DMS153 (cell line): ENCODE results near the gene SPATA31E1.
"Not testable (repeated sequence)": the region's sequence is repeated elsewhere in the genome, so short reads cannot be mapped to it uniquely, and the experiment has no call there.

Source experiments
- DNase-seq: peaks from one replicate; lab custom pipeline; 2025; lab: John Stamatoyannopoulos, UW

Gene SPATA31E1

DNA sequence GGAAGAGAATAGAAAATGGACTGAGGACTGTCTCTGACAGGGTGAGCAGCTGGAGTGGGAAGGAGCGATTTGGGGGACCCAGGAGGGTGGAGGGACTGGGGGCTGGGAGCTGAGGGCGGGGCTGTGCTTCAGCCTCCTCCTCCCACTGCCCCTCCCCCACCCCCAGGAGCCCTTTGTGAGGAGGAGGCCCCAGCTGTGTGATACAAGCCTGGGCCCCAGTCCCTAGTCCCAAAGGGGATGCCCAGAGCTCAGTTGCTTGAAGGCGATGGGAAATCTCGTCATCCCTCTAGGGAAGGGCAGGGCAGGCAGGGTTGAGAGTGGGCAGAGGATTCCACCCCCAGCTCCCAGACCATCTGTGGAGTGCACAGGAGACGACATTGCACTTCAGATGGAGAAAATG lies at the start of gene SPATA31E1:
SPATA31E1 (plus strand) TSS at position 251 of the 400 bp plus-strand sequence; CDS start at position 266, 15 bp downstream.
- DNase-seq = no peak

DNA sequence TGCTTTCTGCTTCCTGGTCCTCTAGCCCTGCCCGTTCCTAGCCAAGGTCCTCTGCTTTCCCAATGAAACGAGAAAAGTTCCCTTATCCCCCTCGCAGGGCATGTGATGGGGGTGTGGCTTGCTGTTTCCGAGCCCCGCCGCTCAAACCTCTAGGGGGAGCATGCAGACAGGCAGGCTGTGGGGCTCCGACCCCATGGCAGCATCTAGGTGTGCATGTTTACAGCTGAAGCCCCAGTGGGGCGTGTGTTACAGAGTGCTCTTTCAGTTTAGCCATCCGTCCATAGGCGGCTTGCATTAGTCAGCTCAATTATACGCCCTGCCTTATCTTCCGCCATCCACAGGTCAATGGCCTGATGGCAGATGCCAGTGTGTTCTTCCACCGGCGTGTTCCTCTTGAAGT lies 48.3 kb upstream of the SPATA31E1 start:
- DNase-seq = no peak

DNA sequence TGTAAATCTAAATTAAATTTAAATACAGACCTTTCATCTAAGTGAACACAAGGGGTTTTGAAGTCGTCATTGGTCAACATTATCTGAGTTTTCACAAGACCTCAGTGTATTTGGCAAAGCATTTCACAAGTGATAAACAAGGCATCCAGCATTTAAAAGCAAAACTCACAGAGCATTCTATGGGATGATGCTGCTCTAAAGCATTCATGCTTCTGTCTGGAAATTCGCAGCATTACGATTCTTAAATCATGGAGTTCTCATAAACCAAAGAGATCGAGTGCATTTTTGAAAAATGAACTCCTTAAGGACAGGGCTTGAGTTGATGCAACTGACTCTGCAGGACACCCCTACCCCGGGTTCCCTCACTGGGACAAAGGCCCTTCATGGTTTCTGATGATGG lies 46.1 kb upstream of the SPATA31E1 start:
- DNase-seq = no peak

DNA sequence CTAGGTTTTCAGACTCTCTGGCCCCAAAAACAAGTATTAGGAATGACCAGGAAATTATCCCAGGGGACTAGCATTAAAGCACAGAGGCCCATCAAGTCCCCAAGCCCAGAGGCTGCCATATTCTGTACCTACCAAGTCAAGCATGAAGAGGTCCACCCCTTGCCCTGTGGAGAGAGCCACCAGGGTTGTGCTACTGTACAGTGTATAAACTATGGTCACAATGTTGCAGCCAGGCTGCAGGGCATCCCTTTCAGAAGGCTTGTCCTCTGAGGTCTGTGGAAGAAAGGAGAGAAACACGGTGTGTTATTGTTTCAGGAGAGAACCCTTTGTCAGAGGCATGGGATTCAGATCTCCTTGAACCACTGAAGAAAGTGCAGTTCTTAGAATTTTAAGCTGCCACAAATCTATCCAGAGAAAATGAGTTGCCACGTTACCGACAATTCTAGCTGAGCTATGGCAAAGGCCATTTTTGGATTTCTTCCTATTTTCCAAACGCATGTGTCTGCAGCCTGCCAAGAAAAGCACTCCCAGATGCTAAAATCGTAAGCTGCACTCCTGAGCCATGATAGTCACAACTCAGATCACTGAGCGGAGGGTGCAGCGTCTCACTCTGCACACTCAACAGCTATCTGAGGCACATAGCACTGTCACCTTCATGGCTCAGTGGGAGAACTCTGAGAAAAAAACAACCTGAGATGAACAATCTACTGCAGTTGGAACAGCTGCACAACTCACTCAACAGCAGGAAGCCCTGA lies 45.5 kb upstream of the SPATA31E1 start:
- no peak for DNase-seq

DNA sequence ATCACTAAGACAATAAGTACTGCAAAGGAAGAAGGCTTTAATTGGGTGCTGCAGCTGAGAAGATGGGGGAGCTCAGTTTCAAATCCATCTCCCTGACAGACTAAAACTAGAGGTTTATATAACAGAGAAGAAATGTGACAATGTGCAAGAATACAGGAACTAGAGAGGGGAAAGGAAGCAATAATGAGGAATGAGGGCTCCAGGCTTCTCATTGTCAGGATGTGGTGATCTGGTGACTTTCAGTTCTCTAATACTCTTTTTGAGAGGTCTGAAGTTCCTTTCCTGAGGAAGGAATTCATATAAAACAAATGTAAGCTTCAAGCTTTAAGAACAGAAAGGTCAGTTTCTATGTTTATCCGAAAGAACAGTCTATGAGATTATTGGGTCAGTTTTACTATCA lies 42.5 kb upstream of the SPATA31E1 start:
- no peak for DNase-seq

DNA sequence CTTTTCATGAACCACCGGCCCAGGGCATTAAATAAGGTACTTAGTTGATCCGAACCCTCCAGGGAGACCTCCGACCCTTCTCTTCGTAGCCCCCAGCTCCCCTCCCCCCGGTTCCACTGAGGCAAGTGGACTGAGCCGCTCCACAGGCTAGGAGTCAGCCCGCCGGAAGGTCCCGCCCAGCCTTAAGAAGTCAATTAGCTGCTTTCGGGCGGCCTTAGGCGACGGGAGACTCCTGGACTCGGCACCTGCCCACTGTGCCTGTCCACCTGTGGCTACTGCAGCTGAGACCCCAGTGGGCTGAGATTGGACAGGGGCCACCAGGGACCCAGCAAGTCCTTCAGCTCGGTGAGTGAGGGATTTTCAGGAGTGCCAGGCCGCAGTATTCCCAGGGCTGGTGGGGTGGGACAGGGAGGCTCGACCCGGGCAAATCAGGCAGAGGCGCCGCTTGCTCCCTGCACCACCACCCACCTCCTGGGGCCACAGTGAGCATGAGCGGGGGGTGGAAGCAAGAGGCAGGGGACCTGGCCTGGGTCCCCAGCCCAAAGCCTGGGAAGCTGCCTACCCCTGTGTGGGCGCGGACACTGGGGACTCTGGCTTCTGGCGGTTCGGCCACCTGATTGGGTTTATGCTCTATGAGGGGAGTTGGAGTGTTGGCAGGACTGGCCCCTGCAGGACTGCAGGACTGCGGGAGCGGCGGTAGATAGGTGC lies 39.6 kb upstream of the SPATA31E1 start:
- DNase-seq = no peak

DNA sequence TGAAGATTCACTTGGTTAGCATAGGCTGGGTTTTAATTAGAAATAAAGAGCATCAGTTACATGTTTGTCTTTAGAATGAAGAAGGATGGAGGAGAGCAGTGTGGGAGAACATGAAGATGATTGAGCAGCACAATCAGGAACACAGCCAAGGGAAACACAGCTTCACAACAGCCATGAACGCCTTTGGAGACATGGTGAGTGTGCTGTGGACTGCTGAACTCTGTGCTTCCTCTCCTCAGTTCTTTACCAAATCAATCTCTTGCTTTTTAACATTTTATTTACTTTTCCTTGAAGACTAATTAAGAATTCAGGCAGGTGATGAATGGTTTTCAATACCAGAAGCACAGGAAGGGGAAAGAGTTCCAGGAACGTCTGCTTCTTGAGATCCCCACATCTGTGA lies 38.2 kb upstream of the SPATA31E1 start:
- DNase-seq = no peak

DNA sequence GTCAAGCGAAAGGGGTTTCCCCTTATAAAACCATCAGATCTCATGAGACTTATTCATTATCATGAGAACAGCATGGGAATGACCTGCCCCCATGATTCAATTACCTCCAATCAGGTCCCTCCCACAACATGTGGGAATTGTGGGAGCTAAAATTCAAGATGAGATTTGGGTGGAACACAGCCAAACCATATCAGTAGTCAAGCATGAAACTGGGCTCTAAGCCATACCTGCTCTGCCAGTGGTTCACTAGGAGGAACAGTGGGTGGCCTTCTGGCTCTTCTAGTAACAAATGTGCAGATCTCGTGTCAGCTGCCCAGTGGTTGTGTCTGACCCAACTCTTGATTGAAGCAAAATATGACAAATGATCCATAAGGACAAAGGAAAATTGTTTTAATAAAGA lies 34.9 kb upstream of the SPATA31E1 start:
- not testable (repeated sequence) for DNase-seq

DNA sequence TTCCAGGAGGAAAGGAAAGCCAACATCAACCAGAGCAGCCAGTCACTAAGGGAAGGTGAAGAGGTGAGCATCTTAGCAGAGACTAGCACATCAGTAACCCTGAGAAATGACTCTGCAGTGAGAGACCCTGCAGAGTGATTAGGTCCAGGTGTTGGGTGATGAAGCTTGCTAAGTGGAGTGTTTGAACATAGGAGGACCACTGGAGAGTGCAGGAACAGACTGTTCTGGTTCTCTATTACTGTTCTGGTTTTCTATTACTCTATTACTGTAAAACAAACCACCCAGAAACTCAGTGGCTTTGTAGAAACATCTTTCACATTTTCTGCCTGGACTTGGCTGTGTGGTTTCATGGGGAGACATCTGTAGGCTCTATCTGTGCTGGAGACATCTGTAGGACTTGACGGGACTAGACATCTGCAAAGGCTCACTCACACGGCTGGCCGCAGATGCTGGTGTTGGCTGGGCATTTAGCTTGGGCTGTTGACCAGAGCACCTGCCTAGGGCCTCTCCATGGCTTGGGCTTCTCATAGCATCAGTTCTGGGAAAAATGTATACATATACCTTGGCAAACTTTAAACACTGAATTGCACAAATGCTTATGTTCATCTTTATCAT lies 33.4 kb upstream of the SPATA31E1 start:
- no peak for DNase-seq

DNA sequence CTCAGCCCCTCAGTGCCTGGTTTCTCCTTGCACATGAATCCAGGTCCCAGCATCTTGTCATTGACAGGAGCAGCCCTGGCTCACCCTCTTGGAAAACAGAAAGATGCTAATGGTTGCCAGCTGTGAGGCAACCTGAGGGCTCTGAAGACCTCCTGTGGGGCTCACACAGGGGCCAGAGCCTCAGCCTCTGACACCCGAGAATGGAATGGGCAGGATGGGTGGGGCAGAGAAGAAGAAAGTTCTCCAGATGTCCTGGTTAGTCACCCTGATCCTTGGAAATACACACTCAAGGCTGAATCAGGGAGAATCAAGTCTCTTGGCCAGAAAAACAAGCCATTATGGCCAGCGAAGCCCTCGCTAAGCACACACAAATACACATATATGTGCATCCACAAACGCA lies 32.3 kb upstream of the SPATA31E1 start:
- DNase-seq = no peak

DNA sequence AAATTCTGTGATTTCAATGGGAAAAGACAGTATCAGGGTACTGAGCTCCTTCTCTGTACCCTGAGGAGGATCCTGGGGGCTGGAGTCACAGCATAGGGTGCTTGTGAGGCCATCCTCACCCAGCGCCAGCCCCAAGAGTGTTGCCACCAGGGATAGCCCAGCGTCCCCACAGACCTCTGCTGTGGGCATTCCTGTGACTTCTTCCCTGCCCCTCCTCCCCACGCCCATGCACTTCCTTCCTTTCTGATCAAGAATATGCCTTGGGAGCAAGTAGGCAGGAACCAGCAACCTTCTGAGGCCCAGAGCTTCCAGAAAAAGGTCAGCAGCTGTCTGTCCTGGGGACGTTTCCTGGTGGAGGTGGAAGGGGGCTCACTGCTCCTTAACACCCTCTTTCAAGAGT lies 31.5 kb upstream of the SPATA31E1 start:
- not testable (repeated sequence) for DNase-seq

DNA sequence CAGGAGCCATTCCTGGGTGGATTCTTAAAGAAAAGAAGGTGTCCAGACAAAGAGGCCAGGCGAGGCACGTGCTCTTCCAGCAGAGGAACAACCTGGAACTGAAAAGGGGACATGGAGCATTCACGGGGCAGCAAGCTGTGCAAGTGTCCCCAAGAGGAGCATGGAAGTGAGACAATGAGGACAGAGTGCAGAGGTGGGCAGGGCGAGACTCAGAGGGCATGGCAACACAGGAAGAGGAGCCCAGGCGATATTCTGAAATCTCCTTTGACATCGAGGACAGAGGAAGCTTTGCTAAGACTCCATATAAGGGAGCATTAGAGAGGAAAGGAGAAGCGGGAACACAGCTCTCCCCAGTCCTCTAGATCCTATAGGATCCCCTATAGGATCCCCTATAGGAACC lies 29.4 kb upstream of the SPATA31E1 start:
- no peak for DNase-seq

DNA sequence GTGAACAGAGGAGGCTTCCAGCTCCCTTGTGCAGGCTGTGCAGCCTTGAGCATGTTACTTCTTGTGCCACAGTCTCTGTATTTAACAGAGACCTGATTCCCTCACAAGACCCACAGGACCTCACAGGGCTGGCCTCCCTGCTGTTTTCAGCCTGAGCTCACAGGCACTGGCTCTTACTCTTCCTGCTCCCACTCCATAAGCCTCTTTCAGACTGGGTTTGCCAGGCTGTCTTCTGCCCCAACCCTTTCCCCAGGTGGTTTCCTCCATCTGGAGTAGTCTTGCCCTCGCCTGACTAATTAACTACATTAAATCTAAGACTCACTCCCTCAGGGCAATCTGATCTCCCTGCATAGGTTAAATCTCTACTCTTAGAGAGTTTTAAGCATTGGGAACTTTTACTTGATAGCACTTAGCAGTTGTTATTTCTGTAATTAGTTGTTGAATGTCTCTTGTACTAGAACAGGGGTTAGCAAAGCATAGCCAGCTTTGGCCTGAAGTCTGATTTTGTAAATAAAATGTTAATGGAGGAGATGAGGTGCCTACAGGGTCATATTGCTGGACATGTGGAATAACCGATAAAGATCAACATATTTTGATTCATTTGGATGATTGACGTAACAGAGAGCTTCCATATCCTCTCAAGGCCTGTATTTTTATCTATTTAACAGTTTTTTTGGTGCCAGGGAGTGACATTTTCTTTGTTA lies 28.6 kb upstream of the SPATA31E1 start:
- no peak for DNase-seq

DNA sequence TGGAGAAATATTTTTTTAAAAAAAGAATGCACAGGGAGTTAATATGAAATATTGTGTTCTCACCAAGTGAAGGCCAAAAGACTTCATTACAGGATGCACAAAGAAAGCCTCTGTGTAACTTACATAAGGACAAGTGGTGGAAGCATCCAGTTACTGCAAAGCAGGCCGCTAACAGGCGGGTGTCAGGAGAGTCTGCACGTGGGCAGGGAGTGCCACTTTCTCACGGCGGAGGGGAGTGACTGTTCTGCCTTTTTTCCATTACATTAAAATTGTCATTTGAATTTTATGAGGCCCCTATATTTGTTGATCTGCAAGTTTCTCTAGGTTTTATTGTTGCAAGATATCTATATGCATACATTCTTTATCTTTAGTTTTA lies 28.1 kb upstream of the SPATA31E1 start:
- DNase-seq = no peak

DNA sequence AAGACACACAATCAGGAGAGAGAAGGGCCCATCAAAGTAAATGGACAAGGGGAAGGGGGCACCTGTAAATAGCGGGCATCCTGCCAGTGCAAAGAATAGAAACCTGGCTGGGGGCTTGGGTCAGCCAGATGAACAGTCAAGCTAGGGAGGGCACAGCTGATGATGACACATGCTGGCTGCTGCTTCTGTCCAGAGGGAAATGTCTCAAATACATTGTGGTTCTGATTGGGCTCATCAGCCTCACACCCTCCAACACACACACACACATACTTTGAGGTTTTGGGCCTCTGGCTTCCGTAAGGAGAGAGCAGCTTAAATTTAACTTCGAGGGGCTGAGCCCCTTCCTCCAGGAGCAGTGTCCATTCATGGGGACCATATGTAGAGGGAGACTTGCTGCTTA lies 27.6 kb upstream of the SPATA31E1 start:
- no peak for DNase-seq

DNA sequence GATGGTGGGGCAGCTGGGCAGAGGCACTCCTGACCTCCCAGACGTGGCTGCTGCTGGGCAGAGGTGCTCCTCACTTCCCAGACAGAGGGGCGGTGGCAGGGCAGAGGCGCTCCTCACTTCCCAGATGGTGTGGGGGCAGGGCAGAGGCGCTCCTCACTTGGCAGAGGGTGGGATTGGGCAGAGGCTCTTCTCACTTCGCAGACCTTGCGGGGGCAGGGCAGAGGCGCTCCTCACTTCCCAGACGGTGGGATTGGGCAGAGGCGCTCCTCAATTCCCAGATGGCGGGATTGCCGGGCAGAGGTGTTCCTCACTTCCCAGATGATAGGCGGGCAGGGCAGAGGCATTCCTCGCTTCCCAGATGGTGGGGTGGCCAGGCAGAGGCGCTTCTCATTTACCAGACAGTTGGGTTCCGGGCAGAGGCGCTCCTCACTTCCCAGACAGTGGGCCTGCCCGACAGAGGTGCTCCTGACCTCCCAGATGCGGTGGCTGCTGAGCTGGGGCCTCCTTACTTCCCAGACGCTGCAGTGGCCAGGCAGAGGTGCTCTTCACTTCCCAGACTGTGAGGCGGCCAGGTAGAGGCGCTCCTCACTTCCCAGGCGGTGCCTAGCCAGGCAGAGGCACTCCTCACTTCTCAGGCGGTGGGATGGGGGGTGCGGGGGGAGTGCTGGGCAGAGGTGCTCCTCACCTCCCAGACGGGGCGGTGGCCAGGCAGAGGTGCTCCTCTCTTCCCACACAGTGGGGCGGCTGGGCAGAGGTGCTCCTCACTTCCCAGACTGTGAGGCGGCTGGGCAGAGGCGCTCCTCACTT lies 25.3 kb upstream of the SPATA31E1 start:
- DNase-seq = no peak

DNA sequence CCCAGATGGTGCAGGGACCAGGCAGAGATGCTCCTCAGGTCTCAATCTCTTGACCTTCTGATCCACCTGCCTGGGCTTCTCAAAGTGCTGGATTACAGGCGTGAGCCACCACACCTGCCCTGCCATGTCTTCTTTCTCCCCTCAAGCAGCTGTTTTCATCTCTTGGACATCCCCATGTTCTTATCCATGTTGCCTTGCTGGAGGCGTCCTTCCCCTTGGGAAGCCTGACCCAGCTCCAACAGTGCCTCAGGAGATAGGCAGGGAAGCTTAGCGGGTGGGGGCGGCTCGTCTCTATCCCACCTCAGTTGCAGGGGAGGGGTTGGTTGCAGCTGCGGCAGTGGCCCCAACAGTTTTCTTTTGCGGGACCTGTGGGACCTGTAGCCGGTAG lies 24.7 kb upstream of the SPATA31E1 start:
- no peak for DNase-seq

DNA sequence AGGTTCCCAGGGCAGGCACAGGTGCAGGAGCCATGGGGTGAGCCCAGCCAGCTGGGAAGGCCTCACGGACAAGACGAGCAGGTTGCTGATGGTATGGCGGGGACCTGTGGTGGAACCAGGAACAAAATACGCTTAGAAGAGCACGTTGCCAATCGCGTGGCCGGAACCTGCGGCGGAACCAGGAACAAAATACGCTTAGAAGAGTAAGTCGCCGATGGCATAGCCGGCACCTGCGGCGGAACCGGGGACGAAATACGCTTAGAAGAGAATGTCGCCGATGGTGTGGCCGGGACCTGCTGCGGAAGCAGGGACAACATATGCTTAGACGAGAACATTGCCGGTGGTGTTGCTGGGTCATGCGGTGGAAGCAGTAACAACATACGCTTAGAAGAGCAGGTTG lies 23.5 kb upstream of the SPATA31E1 start:
- DNase-seq = no peak

DNA sequence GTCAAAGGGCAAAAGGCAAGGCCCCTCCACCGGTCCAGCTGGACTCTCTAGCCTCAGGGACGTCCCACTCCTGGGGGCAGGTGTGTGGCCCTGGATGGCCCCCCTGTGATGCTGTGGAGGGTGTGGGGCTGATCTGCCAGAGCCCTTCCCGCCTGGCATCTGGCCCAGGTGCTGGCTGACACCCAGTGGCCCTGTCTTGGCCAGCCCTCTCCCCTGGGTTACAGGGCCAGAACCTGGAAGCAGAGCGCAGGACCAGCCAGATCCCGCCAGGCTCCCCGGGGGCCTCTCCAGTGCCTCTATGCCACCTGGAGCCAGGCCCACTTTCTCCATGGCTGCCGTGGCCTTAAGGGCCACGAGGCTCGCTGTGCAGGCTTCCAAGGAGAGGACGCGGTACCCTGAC lies 22.9 kb upstream of the SPATA31E1 start:
- DNase-seq = no peak

DNA sequence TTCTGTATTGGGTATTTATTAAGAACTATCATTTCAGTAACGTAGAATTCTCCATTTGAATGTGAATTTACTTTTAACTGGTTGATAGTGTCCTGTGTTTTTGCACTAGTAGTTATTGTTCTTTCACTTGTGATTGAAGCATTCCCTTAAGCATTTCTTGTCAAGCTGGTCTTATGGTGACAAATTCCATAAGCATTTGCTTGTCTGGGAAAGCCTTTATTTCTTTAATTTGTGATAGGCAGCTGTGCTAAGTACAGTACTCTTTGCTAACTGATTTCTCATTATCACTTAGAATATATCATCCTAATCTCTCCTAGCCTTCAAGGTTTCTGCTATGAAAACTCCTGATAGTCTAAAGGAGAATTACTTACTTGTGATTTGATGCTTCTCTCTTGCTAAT lies 21.3 kb upstream of the SPATA31E1 start:
- DNase-seq = no peak

DNA sequence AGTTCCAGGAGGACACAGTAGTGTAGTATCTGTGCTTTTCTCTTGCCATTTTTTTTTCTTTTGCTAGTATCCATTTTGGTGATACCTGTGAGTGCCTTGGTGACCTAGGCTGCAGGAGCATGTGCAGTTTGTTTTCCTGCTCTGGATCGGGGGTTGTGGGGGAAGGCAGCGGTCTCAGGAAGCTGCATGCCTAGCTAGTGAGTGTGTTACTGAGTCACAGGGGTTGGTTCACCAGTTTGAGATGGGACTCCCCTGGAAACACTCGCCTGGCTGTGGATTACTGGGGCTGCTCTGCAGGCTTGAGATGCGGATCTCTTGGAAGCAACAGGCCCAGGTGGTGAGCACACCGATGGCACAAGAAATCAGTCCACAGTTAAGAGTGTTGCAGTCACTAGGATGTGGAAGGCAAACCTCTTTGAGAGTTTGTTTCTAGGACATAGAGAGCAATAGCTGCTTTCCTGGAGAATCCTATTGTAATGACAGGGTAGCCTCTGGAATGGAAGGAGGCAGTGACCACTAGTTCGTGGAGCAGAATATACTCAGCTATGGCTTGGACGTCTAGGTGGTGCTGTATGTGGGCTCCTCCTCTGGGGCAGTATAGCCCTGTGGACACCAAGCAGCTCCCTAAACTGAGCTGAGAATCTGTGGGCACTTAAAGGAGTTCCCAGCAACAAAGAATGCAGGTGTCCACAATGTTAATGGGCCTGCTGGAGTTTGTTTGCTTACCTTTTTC lies 20.0 kb upstream of the SPATA31E1 start:
- no peak for DNase-seq
